Mucosa of gallbladder (tissue), 1 donor: ENCODE results near the gene RAB1B. TPM values are rescaled to one million over a fixed set of nuclear protein-coding genes. Genes with fewer than 3 reads are reported as not detected.

Experiments used
- DNase-seq: peaks from one replicate; pipeline ENCODE4 v3.0.0-alpha.2; 2020; ENCODE audit warnings: low spot score
- total RNA-seq: library from RNA; stranded (reverse); gene quantifications from one replicate; pipeline ENCODE4 v1.2.1, GENCODE V29; 2021
- donor health status: DM: no; HTN: no; CAD: no.

The RAB1B gene
- total RNA-seq, 1 donor from 2014 or later, result 187 TPM

GRCh38 chr11:66284526-66285078, 16.2 kb downstream of the RAB1B start:
- DNase-seq, result no peak

DNA sequence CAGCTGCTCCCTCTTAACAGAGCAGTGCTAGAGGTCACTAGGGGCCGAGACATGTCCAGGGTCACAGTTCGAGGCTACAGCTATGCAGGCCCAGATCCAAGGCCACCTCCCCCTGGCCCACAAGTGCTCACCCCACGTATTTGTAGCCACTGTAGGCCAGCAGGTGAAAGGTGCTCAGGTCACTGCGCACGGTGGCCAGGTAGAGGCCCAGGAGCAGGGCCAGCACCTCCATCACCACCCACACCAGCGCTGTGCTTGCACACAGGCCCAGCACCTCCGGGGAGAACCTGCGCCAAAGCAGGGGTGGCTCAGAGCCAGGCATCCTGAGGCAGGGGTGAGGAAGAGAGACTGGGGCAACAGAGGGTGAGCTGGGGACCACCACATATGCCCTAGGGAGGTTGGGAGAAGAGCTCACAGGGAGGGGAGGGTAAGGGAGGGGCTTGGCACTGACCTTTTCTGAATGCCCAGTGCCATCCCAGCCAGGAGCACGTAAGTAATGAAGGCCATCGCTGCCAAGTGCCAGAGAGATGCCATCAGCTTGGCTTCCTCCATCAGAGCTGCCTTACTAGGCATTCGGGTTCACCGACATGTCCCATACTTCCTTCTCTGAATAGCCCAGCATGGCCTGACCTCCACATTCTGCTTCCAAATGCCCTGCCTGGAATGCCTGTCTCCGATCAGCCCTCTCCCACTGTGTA, 17.0 kb downstream of the RAB1B start:
- no peak for DNase-seq

GRCh38 chr11:66286699-66287098, 18.3 kb downstream of the RAB1B start:
- DNase-seq, result no peak

- no peak for DNase-seq
Measured at GRCh38 chr11:66287211-66287888, 18.9 kb downstream of the RAB1B start.

GRCh38 chr11:66287889-66288670, 19.6 kb downstream of the RAB1B start:
- no peak for DNase-seq

DNA sequence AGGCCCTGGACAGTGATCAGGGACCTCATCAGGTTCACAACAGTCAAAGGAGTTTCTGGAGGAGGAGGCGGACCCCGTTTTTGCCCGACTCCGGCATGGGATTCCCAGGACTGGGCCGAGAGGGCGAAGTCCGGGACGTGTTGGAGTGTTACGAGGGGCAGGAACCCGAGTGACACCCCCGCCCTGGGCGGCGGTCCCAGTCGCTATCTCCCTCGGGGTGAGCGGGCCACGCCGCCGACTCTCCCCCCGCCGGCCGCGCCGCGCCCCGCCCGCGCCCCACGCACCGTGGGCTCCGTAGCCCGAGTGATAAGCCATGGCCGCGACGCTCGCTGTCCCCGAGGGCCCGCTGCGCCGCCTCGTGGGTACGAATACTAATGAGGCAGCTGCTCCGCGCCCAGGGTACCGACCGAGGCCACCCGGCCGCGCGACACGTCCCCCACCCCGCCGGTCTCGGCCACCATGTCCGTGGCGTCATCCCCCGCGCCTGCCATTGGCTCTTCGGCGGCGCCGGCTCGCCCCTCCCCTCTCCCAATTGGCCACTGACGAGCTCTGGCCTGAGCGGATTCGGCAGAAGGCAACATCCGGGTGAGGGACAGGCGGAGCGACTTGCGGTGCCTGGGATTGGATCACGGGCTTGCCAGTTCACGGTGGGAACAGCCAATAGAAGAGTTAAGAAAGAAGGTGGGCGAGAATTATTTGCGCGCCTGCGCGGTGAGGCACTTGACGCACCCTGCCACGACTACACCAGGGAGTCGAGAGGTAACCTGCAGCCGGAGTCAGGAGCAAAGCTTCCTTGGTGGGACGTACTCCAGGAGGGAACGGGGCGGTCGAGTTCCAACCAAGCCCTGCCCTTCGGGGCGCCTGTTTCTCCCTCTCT, 20.5 kb downstream of the RAB1B start, which contains the start of gene YIF1A:
Gene YIF1A, minus strand, starts transcription at position 473 of the 877 bp plus-strand sequence. Its CDS starts 158 bp downstream, at position 315.
- peak; percentile 99 for DNase-seq

DNA sequence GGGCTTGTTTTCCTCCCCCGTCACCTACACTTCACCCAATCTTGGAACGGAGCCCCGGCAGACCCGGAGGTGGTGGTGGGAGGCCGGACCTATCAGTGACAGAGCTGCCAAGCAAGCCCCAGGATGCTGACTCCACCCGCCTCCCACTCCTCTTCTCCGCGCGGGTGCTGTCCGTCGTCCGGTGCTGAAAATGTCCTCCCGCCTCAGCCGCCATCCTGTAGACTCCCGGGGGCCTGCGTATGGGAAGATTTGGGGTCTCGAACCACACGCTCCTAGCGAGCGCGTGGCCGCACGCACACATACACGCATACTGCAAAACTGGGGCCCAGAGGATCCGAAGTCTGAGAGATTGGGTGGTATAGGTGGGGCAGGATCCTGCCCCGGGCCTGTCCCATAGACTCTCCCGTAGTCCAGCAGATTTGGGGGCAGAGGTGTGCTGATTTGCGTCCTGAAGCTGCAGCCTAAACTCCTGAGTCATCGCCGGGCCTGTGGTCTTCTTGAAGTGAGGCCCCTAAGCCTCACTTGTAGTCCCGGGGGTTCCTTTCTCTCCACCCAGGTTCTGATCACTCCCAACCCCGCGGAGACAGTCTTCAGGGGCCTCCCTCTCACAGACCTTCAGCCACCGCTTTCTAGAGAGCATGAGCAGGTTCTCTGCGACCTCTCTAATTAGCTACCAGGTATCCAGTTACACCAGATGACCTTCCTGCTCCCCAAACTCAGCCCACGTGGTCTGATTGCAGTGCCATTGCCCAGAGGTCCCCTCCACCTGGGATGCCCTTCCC, 21.3 kb downstream of the RAB1B start:
- peak; percentile 77 for DNase-seq

- no peak for DNase-seq
Measured at GRCh38 chr11:66290330-66290621, 21.8 kb downstream of the RAB1B start.

DNA sequence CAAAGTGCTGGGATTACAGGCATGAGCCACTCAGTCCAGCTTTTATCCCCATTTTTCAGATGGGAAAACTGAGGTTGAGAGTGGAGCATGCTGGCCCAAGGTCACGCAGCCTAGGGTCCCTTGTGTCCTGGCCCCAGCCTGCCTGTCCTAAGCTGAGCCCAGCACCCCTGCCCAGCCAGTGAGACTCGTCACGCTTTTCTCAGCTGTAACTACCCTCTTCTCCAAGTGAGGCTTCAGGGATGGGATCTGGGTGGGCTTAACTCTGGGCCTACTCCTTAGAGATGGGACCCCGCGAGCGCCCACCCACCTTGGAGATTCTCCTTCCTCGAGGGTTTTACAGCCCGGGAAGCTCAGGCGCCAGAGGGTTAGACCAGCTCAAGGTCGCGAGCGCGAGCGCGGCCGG, 22.9 kb downstream of the RAB1B start:
- DNase-seq, result no peak

GRCh38 chr11:66291706-66292542, 23.5 kb downstream of the RAB1B start, which contains the start of gene TMEM151A:
TMEM151A (plus strand) TSS chr11:66291894; CDS start chr11:66292014, 120 bp downstream.
- no peak for DNase-seq

DNA sequence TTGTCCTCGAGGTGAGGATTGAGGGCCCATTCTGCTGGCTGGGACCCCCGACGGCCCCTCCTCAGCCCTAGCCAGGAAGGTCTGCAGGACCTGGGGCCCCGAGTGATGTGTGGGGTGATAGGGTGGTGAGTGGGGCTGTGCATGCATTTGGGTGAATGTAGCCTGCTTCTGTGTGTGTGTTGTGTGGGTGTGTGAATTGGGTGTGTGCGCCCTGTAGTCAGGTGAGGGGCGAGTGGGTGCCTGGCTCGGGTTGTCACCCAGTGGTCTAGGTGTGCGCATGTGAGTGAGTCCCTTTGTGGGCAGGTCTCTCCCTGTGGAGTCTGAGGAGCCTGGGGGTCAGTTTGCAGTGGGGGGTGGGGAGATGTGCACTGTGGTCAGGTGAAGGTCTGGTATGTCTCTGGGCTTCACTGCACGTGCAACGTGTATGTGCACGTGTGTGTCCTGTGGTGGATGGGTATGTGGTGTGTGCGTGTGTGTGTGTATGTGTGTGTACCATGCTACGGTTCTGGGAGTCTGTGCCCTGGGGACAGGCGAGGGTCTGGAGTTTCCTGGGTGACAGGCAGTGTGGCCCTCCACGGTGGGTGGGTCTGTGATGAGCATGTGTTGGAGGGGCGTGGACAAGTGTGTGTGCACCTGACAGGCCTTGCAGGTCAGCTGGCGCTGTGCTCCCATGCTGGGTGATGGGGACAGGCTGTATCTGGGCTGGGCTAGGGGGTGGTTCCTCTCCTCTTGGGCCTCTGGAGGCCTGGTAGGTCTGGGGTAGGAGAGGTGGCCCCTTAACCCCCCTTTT, 24.3 kb downstream of the RAB1B start:
- DNase-seq, result no peak

DNA sequence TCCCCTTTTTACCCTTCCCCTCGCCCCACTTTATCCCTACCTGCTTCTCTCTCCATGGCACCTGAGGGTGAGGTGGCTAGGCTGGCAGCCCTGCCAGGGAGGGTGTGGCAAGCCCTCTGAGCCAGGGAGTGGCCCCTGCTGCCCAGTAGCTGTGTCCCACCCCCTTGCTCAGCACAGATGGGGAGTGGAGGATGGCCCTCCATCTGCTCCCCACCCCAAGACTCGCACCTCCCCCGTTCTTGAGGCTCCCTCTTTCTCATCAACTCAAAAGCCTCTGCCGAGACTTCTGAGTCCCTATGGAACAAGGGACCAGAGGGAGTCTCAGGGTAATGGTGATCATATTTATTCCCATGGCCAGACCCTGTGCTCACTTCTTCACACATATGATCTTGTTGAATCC, 24.9 kb downstream of the RAB1B start:
- DNase-seq, result no peak

GRCh38 chr11:66293777-66294625, 25.6 kb downstream of the RAB1B start:
- no peak for DNase-seq

GRCh38 chr11:66294626-66295620, 26.5 kb downstream of the RAB1B start:
- no peak for DNase-seq

GRCh38 chr11:66297610-66298009, 29.2 kb downstream of the RAB1B start:
- no peak for DNase-seq

DNA sequence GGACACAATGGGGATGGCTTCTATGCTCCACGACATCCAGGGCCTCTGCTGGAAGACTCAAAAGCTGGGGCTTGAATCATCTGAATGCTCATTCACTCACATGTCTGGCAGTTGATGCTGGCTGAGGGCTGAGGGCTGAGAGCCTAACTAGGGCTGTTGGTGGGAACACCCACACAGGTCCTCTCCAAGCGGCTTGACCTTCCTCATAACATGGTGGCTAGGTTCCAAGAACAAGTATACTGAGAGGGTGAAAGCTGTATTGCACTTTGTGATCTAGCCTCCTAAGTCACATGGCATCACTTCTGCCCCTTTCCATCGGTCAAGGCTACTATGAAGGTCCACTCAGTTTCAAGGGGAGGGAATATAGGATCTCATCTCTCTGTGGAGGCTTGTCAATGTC, 30.7 kb downstream of the RAB1B start:
- no peak for DNase-seq

GRCh38 chr11:66302656-66303055, 34.2 kb downstream of the RAB1B start:
- DNase-seq, result no peak
